Lung (tissue), 12 donors: Measurements from ENCODE around the gene RREB1. TPM values are rescaled to one million over a fixed set of nuclear protein-coding genes. Genes with fewer than 3 reads are reported as not detected.

ENCODE experiments used
- ATAC-seq: fragments of 200-7000 bp; cut with Tn5 transposase; one replicate; pipeline ENCODE4 v1.9.1; 2020; ENCODE audit warnings: moderate number of reproducible peaks; ENCODE audit not compliant: insufficient read depth, low FRiP score
- DNase-seq, 3 donors: peaks; one replicate each; pipeline ENCODE4 v3.0.0-alpha.2; 2013 to 2017
- H3K27ac ChIP-seq, 2 donors: one replicate each; pipeline ENCODE4 v1.5.1; 2013; ENCODE audit warnings: mild to moderate bottlenecking in 2 of 2, moderate library complexity in 2 of 2, control low read depth in 1 of 2, inconsistent platforms in 1 of 2, low read depth in 1 of 2, low read length in 1 of 2
- H3K27me3 ChIP-seq, 3 donors: one replicate each; pipeline ENCODE4 v1.5.1; 2013; ENCODE audit warnings: low read length in 2 of 3; ENCODE audit not compliant: control insufficient read depth in 3 of 3, insufficient read depth in 3 of 3
- H3K36me3 ChIP-seq, 4 donors: one replicate each; pipeline ENCODE4 v1.5.1; 2013; ENCODE audit warnings: low read length in 4 of 4, mild to moderate bottlenecking in 1 of 4, moderate library complexity in 1 of 4; ENCODE audit not compliant: control insufficient read depth in 4 of 4, insufficient read depth in 4 of 4
- H3K4me1 ChIP-seq, 5 donors: one replicate each; pipeline ENCODE4 v1.5.1; 2013; ENCODE audit warnings: low read length in 5 of 5, mild to moderate bottlenecking in 2 of 5, moderate library complexity in 1 of 5; ENCODE audit not compliant: control insufficient read depth in 5 of 5, insufficient read depth in 5 of 5
- H3K4me3 ChIP-seq: one replicate; pipeline ENCODE4 v1.5.1; 2013; ENCODE audit warnings: mild to moderate bottlenecking, control low read depth, moderate library complexity
- H3K9ac ChIP-seq, 2 donors: one replicate each; pipeline ENCODE4 v1.5.1; 2013; ENCODE audit warnings: low read length in 2 of 2, control low read depth in 1 of 2; ENCODE audit not compliant: insufficient read depth in 1 of 2
- H3K9me3 ChIP-seq, 4 donors: one replicate each; pipeline ENCODE4 v1.5.1; 2013; ENCODE audit warnings: low read length in 3 of 4, mild to moderate bottlenecking in 1 of 4, moderate library complexity in 1 of 4; ENCODE audit not compliant: control insufficient read depth in 4 of 4, insufficient read depth in 3 of 4
- WGBS, 2 donors: extraction: QIAGEN DNeasy Blood & Tissue Kit; methylation state at CpG; one replicate each; pipeline ENCODE4 v1.1.7; 2013; 5-methylcytosine and 5-hydroxymethylcytosine counted together
- polyA plus RNA-seq, 2 donors: library from polyadenylated mRNA; stranded (reverse); fragments of 200-250 nt; gene quantifications; one replicate each; pipeline ENCODE4 v1.2.1, GENCODE V29; 2013
- total RNA-seq, 2 donors: library from RNA; depleted of rRNA in 1 of 2; stranded (reverse); fragments of >200 nt in 1 of 2; gene quantifications; one replicate each; pipeline ENCODE4 v1.2.1, GENCODE V29; 2014 to 2021
- TF ChIP-seq, protein P1 (sequence below): IDR thresholded peaks from 2 replicates; pipeline ENCODE4 v1.5.1; 2012; ENCODE audit warnings: mild to moderate bottlenecking; ENCODE audit errors: control extremely low read depth, extremely low read depth
- donor health status: control.
- donor health status: control.
- donor health status: Bipolar disorder and iron deficiency.
- donor health status: healthy.
- donor health status: DM: yes; HTN: yes; CAD: no.

The RREB1 gene
- total and polyA plus RNA-seq, 4 donors: 8.9 to 54.7 (median 31.1) TPM

DNA sequence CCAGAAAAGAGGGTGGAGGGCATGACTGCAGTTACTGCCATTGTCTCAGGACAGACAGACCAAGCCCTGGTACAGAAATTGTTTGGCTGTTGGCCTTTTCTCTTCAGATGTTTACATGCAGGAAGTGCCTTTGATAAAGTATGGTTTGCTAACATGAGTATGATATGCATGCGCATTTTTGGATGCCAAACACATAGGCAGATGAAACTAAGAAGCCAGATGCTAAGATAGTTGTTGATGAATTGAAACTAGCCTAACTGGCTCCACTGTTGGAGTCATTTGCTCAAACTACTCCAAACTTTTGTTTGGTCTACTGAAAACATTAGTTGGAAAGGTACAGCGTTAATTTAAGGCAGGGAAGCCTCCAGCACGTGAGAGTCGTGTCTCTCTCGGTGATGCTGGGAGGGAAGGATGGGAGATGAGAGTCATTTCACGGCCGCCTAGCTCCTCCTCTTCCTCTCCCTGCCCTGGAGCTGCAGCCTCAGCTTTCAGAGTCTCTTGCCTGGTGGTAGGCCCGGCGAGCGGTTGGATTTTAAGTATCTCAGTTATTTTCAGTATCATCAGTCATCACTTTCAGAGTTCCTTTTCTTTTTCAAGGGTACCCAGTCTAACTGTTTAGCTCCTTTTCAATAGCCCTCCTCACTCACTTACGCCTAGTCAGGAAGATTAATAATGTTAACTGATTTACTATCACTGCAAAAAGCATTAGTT lies 29.7 kb downstream of the RREB1 start:
- H3K4me1 ChIP-seq: peaks cover 2 to 33% (median 20%) of the 10 kb centered on the region in 5 donors
- H3K27ac ChIP-seq: peak overlapping the region; percentile 59 to 88
- no peaks in the 10 kb centered on the region for H3K36me3 ChIP-seq
- peak overlapping the region in 1 of 2 donors; percentile 51 for H3K9ac ChIP-seq
- H3K4me3 ChIP-seq: no peak overlapping the region
- peak; percentile 74 to 85 (median 81) for DNase-seq
- no peaks in the 10 kb centered on the region for H3K9me3 ChIP-seq
- no peaks in the 10 kb centered on the region for H3K27me3 ChIP-seq
- ATAC-seq: no peak
- WGBS, 2 donors: 13 to 22% methylated on average over 11 of the region's 11 CpGs
- TF ChIP-seq, protein P1, sequence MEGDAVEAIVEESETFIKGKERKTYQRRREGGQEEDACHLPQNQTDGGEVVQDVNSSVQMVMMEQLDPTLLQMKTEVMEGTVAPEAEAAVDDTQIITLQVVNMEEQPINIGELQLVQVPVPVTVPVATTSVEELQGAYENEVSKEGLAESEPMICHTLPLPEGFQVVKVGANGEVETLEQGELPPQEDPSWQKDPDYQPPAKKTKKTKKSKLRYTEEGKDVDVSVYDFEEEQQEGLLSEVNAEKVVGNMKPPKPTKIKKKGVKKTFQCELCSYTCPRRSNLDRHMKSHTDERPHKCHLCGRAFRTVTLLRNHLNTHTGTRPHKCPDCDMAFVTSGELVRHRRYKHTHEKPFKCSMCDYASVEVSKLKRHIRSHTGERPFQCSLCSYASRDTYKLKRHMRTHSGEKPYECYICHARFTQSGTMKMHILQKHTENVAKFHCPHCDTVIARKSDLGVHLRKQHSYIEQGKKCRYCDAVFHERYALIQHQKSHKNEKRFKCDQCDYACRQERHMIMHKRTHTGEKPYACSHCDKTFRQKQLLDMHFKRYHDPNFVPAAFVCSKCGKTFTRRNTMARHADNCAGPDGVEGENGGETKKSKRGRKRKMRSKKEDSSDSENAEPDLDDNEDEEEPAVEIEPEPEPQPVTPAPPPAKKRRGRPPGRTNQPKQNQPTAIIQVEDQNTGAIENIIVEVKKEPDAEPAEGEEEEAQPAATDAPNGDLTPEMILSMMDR: no peak

DNA sequence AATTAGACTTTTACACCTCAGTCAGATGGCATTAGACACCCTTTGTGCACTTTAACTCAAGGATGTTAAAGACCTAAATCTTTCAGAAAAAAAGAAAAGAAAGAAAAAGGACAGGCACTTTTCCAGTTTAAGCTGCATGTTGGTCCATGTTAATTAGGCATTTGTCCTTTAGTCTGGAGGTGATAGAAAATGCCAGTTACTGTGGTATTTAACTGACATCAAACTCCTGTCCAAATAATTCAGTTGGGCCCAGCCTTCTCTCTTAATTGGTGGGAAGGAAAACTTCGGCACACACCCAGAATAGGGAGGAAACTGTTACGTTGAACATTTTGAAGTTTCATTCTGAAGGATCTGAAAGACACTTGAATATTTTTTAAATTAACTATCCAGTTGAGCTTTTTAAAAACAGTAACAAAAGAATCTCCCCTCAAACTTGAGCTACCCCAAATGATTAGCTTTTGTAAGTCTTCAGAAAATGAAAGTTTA lies 30.3 kb downstream of the RREB1 start:
- no peaks in the 10 kb centered on the region for H3K27me3 ChIP-seq
- DNase-seq: peak in 1 of 3 donors; percentile 41
- 17 to 18% methylated on average over 2 of the region's 2 CpGs for WGBS, 2 donors
- H3K4me1 ChIP-seq: peaks cover 2 to 33% (median 20%) of the 10 kb centered on the region in 5 donors
- H3K36me3 ChIP-seq: no peaks in the 10 kb centered on the region
- H3K27ac ChIP-seq: peak overlapping the region in 1 of 2 donors; percentile 59
- no peak overlapping the region for H3K4me3 ChIP-seq
- TF ChIP-seq, protein P1: no peak
- no peaks in the 10 kb centered on the region for H3K9me3 ChIP-seq
- peak overlapping the region in 1 of 2 donors; percentile 51 for H3K9ac ChIP-seq
- ATAC-seq: no peak

DNA sequence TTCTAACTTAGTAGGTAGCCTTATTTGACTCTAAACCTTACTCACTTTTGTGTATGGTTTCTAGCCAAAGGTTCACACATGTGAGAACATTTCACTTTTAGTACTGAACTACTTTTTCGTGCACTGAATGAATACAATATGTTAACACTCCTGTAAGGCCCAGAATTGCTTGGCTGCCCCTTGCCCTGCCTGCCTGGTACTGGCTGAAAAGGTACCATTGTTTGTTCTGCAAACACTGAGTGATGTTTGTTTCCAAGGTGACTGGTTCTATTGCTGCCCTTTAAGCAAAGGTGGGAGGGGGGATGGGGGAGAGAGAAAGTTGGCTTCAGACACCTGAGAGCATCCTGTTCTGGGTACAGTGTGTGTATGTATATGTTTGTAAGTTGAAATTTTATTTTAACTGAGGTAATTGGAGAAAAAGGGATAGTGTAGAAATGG lies 31.2 kb downstream of the RREB1 start:
- 63 to 68% methylated on average over 1 of the region's 1 CpG for WGBS, 2 donors
- DNase-seq: peak in 2 of 3 donors; percentile 58 to 63
- TF ChIP-seq, protein P1: no peak
- no peak for ATAC-seq
- H3K36me3 ChIP-seq: no peaks in the 10 kb centered on the region
- H3K9ac ChIP-seq: no peak overlapping the region
- H3K4me3 ChIP-seq: no peak overlapping the region
- H3K9me3 ChIP-seq: no peaks in the 10 kb centered on the region
- peaks cover 2 to 41% (median 24%) of the 10 kb centered on the region in 5 donors for H3K4me1 ChIP-seq
- H3K27me3 ChIP-seq: no peaks in the 10 kb centered on the region
- H3K27ac ChIP-seq: no peak overlapping the region
